ENCODE measurements around the gene CD40. TPM values are rescaled to one million over a fixed set of nuclear protein-coding genes. Genes with fewer than 3 reads are reported as not detected.

Gene CD40
- total and polyA plus RNA-seq, 3 donors from 2014 or later, result 5.0 to 8.8 (median 5.3) TPM

DNA sequence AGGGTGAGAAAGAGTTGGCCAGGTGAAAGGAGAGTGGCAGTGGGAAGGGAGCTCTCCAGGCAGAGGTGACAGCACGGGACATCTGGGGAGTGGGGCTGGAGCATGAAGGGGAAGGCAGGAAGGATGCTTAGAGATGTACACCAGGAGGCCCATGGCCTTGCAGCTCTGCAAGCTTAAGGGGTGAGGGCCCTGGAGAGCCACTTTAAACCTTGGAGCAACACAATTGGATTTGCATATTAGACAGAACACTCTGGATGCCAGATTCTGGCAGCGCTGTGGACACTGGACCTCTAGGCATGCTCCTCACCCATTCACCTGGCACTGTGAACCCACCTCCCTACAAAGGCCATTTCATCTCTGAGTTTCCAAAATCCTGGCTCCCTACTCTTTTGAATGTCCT is 3.7 kb upstream of the CD40 start:
- Histone ChIP-seq H3K36me3 (ENCODE audit: low read depth, missing control alignments) (no peaks in the 10 kb centered on the region), H3K27ac (no peak overlapping the region), H3K9me3 (no peaks in the 10 kb centered on the region), H3K4me3 (no peak overlapping the region), H3K27me3 (no peaks in the 10 kb centered on the region), H3K4me1 (no peaks in the 10 kb centered on the region)
- intact Hi-C loops (cut with DNase I; ENCODE audit: low total_unique reads), result no loop called here
- 87 to 88% methylated on average over 2 of the region's 2 CpGs for WGBS, 2 donors
- TF ChIP-seq POLR2A (IDR thresholded peaks at IDR 0.05), result no peak
- TF ChIP-seq, protein P1, sequence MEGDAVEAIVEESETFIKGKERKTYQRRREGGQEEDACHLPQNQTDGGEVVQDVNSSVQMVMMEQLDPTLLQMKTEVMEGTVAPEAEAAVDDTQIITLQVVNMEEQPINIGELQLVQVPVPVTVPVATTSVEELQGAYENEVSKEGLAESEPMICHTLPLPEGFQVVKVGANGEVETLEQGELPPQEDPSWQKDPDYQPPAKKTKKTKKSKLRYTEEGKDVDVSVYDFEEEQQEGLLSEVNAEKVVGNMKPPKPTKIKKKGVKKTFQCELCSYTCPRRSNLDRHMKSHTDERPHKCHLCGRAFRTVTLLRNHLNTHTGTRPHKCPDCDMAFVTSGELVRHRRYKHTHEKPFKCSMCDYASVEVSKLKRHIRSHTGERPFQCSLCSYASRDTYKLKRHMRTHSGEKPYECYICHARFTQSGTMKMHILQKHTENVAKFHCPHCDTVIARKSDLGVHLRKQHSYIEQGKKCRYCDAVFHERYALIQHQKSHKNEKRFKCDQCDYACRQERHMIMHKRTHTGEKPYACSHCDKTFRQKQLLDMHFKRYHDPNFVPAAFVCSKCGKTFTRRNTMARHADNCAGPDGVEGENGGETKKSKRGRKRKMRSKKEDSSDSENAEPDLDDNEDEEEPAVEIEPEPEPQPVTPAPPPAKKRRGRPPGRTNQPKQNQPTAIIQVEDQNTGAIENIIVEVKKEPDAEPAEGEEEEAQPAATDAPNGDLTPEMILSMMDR (IDR thresholded peaks at IDR 0.05), result no peak
- DNase-seq, result no peak

DNA sequence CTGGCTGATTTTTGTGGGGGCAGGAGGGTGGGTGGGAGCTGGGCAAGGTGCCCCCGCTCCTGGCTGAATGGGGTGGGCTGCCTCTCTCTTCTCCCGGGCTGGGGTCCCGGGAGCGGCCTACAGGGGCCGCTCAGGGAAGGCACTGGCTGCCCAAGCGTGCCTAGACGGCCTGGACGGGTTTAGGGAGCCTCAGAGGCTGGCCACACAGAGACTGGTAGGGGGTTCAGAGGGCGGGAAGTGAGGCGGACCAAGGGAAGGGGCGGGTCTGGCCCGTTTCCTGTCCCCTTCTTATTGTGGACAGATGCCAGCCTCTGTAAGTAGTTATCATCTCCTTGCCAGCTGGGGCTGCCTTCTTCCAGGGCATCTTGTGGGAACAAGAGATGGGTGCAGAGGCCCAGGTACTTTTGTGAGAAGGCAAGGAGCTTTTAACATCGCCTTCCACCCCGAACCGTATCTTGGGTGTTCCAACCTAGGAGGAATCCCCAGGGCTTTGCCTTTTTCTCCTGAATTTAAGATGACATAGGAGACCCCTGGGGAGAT is 437 bp downstream of the CD40 start:
- H3K4me3 ChIP-seq, result peak overlapping the region; percentile 32 to 68
- no peaks in the 10 kb centered on the region for H3K27me3 ChIP-seq
- DNase-seq, result no peak
- no peaks in the 10 kb centered on the region for H3K4me1 ChIP-seq
- no peak for TF ChIP-seq POLR2A (IDR thresholded peaks at IDR 0.05)
- TF ChIP-seq, protein P1 (IDR thresholded peaks at IDR 0.05), result no peak
- intact Hi-C loops (cut with DNase I; ENCODE audit: low total_unique reads), result no loop called here
- no peaks in the 10 kb centered on the region for H3K9me3 ChIP-seq
- H3K27ac ChIP-seq, result peak overlapping the region; percentile 27 to 61
- WGBS, 2 donors, result 19 to 25% methylated on average over 7 to 15 of the region's 15 CpGs
- H3K36me3 ChIP-seq (ENCODE audit: low read depth, missing control alignments), result no peaks in the 10 kb centered on the region

DNA sequence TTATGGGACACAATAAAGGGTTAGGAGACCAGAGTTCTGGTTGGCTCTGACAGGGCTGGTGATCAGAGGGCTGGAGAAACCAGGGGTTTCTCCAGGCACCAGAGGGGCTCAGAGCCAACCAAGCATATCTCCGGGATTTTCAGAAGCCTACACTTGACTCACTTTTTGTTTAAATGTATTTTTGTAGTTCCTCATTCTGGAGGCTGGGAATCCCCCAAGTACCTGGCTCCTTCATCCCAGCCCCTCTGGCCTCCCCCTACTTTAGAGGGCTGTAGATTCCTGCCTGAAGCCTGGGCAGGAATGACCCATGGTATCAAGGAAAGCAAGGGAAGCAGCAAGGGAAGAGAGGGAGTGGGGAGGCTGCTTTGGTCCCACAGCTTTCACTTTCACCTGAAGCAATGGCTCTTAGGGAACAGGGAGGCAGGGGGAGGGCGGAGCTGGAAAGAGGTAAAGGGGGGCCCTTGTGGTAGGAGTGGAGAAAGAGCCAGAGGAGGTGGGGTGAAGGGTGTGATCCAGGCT is 973 bp downstream of the CD40 start:
- no peaks in the 10 kb centered on the region for H3K27me3 ChIP-seq
- no peaks in the 10 kb centered on the region for H3K9me3 ChIP-seq
- H3K4me1 ChIP-seq, result no peaks in the 10 kb centered on the region
- TF ChIP-seq POLR2A (IDR thresholded peaks at IDR 0.05), result no peak
- TF ChIP-seq, protein P1 (IDR thresholded peaks at IDR 0.05), result no peak
- H3K36me3 ChIP-seq (ENCODE audit: low read depth, missing control alignments), result no peaks in the 10 kb centered on the region
- intact Hi-C loops (cut with DNase I; ENCODE audit: low total_unique reads), result no loop called here
- H3K27ac ChIP-seq, result peak overlapping the region in 1 of 2 donors; percentile 27
- WGBS, 2 donors, result 53 to 72% methylated on average over 2 of the region's 2 CpGs
- DNase-seq, result no peak
- peak overlapping the region in 1 of 2 donors; percentile 32 for H3K4me3 ChIP-seq

DNA sequence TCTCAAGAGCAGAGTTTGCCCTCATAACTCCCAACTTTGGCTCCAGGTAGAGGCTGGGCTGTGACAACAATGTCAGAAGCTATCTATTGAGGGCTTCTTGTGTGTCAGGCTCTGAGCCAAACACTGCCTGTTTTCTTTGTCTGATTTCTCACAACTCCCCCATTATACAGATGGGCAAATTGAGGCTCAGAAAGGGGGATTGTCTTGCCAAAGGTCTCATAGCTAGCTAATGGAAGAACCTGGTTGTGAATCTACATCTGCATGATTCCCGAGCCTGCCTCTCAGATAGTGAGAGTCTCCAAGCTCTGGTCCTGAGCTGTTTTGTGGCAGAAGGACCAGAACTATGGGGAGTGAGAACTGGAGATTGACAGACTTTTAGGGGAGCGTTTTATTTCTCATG is 1.4 kb downstream of the CD40 start:
- no peak for DNase-seq
- Histone ChIP-seq H3K27ac (no peak overlapping the region), H3K4me1 (no peaks in the 10 kb centered on the region), H3K4me3 (no peak overlapping the region), H3K36me3 (ENCODE audit: low read depth, missing control alignments) (no peaks in the 10 kb centered on the region), H3K9me3 (no peaks in the 10 kb centered on the region), H3K27me3 (no peaks in the 10 kb centered on the region)
- WGBS, 2 donors, result 90 to 93% methylated on average over 2 of the region's 2 CpGs
- TF ChIP-seq, protein P1 (IDR thresholded peaks at IDR 0.05), result no peak
- TF ChIP-seq POLR2A (IDR thresholded peaks at IDR 0.05), result no peak
- intact Hi-C loops (cut with DNase I; ENCODE audit: low total_unique reads), result no loop called here

DNA sequence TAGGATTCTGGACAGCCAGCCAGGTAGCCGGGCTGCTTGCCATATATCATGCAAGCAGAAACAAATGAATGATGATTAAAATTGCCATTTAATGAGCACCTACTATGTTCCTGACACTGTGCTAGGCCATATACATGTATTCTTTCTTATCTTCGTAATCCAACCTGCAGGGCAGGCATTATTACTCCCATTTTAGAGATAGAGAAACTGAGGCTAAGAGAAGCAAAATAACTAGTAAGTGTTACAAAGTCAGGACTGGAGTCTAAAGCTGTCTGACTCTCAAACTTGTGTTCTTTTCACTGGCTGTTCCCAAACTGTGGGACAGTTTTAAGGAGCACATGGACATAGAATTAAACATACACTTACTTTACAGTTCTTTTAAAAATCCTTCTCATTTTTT is 2.0 kb downstream of the CD40 start:
- no peaks in the 10 kb centered on the region for H3K4me1 ChIP-seq
- H3K36me3 ChIP-seq (ENCODE audit: low read depth, missing control alignments), result no peaks in the 10 kb centered on the region
- H3K4me3 ChIP-seq, result no peak overlapping the region
- TF ChIP-seq, protein P1 (IDR thresholded peaks at IDR 0.05), result no peak
- TF ChIP-seq POLR2A (IDR thresholded peaks at IDR 0.05), result no peak
- DNase-seq, result no peak
- H3K27ac ChIP-seq, result no peak overlapping the region
- H3K9me3 ChIP-seq, result no peaks in the 10 kb centered on the region
- no peaks in the 10 kb centered on the region for H3K27me3 ChIP-seq
- intact Hi-C loops (cut with DNase I; ENCODE audit: low total_unique reads), result no loop called here
- 95 to 98% methylated on average over 2 of the region's 2 CpGs for WGBS, 2 donors

Data from testis (tissue), 3 donors.